Prostate gland (tissue), 2 donors: ENCODE data around the gene CPNE1. TPM values are rescaled to one million over a fixed set of nuclear protein-coding genes. Genes with fewer than 3 reads are reported as not detected.

Experiments used
- DNase-seq: peaks from one replicate; pipeline ENCODE4 v3.0.0-alpha.2; 2019; ENCODE audit warnings: low spot score
- H3K27ac ChIP-seq, 2 donors: fragments of 200-600 bp; sonication (generic); 2 replicates each; pipeline ENCODE4 v1.5.1; 2017 to 2019
- H3K27me3 ChIP-seq: fragments of 200-600 bp; sonication (generic); replicated peaks from 2 replicates; pipeline ENCODE4 v1.5.1; 2019; ENCODE audit not compliant: insufficient read depth
- H3K36me3 ChIP-seq, 2 donors: fragments of 200-600 bp; sonication (generic); 1 replicate in 1 of 2; 2 replicates in 1 of 2; pipeline versions ENCODE4 v1.5.1 to v1.8.1; 2017 to 2019
- H3K4me1 ChIP-seq: fragments of 200-600 bp; sonication (generic); replicated peaks from 2 replicates; pipeline ENCODE4 v1.5.1; 2019
- H3K4me3 ChIP-seq, 2 donors: fragments of 200-600 bp; sonication (generic); 2 replicates each; pipeline ENCODE4 v1.5.1; 2017 to 2019
- H3K9me3 ChIP-seq: fragments of 200-600 bp; sonication (generic); 2 replicates; pipeline ENCODE4 v1.5.1; 2017
- POLR2A ChIP-seq: fragments of 450-650 bp; IDR thresholded peaks from one replicate; pipeline ENCODE4 v1.6.1; 2016; ENCODE audit warnings: antibody characterized with exemption, mild to moderate bottlenecking
- POLR2AphosphoS5 ChIP-seq: sonication (generic); formaldehyde crosslinking; IDR thresholded peaks from one replicate; pipeline ENCODE4 v1.6.1; 2017; ENCODE audit warnings: antibody characterized with exemption
- WGBS: methylation state at CpG from one replicate; pipeline ENCODE4 v1.1.5; 2018; 5-methylcytosine and 5-hydroxymethylcytosine counted together
- intact Hi-C: fragments of 100-400 bp; cut with DNase I; formaldehyde crosslinking; loops from one replicate; pipeline ENCODE4 v1.14.2; 2022
- total RNA-seq, 2 donors: library from RNA; depleted of rRNA; stranded (reverse); fragments of >200 nt; gene quantifications; one replicate each; pipeline ENCODE4 v1.1.0, GENCODE V29; 2016
- TF ChIP-seq, protein P1 (sequence below), 4 experiments: fragments of 200-600 bp in 2 of 4; fragments of 450-650 bp in 2 of 4; sonication (generic) in 2 of 4; IDR thresholded peaks; 1 replicate in 3 of 4; 2 replicates in 1 of 4; pipeline ENCODE4 v1.5.1; 2016 to 2019; ENCODE audit warnings: antibody characterized with exemption in 4 of 4, mild to moderate bottlenecking in 2 of 4, moderate library complexity in 2 of 4

The CPNE1 gene
- total RNA-seq, 2 donors from 2014 or later: 90.1 to 91.4 TPM

DNA sequence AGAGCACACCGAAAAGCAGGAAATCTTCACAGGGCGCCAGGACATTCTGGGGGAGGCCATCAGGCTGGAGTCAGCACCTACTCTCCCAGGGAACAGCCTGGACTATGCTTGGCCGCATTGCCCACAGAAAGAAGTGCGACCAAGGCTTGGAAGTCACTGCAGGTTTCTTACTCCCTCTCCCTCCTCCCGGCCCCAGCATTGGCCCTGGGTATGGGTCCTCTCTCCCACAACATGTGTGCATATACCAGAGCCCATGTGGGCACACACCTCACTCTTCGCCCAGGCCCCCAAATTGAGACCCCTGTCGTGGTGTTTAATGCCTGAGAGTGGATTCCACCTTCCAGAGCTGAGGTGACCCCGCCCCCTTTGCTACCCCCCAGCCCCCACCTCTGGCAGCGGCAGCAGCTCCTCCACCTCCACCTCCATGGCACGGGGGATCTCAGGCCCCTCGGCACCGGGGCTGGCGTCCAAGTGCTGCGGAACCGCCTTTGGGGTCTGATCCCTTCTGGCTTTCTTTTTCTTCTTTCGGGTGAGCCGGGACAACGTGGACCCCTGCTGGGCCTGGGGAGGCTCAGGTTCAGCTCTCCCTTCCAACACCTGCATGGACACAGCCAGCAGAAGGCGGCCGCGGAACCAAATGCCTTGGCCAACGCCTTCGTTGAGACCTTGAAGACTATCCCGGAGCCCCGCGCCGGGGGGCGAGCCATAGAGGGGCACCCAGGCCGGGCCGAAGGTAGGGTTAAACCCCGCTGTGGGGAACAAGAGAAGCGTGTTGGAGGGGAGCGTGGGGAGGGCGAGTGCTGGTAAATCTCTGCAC is 64.3 kb downstream of the CPNE1 start:
- no peaks in the 10 kb centered on the region for H3K36me3 ChIP-seq
- no peak overlapping the region for H3K27ac ChIP-seq
- peak overlapping the region; percentile 27 to 42 for H3K4me3 ChIP-seq
- DNase-seq: no peak
- TF ChIP-seq, protein P1, sequence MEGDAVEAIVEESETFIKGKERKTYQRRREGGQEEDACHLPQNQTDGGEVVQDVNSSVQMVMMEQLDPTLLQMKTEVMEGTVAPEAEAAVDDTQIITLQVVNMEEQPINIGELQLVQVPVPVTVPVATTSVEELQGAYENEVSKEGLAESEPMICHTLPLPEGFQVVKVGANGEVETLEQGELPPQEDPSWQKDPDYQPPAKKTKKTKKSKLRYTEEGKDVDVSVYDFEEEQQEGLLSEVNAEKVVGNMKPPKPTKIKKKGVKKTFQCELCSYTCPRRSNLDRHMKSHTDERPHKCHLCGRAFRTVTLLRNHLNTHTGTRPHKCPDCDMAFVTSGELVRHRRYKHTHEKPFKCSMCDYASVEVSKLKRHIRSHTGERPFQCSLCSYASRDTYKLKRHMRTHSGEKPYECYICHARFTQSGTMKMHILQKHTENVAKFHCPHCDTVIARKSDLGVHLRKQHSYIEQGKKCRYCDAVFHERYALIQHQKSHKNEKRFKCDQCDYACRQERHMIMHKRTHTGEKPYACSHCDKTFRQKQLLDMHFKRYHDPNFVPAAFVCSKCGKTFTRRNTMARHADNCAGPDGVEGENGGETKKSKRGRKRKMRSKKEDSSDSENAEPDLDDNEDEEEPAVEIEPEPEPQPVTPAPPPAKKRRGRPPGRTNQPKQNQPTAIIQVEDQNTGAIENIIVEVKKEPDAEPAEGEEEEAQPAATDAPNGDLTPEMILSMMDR (IDR thresholded peaks at IDR 0.05): no peak
- TF ChIP-seq POLR2AphosphoS5: no peak
- TF ChIP-seq POLR2A: no peak
- H3K4me1 ChIP-seq: no peaks in the 10 kb centered on the region
- H3K27me3 ChIP-seq: no peaks in the 10 kb centered on the region
- no peaks in the 10 kb centered on the region for H3K9me3 ChIP-seq
- intact Hi-C loops: loop anchor here (5.0 kb wide), 2 partner anchors 97 to 287 kb away; partner anchors contain the start of genes NFS1 and ROMO1
- 26% methylated on average over 34 of the region's 34 CpGs for WGBS

DNA sequence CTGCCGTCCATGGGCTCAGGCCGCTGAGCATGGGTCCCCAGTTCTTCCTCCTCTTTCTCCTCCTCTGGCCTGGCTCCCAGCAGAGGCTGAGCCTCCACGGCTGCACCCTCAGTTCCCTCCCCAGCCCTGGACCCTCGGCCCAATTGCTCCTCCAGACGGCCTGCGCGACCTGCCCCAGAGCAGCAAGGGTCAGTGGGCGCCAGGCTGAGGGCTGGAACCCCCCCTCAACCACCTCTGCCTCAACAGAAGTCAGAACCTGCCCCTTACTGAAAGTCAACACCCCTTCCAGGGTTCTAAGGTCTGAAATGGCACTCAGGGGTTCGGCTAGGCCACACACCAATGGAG is 65.0 kb downstream of the CPNE1 start:
- Histone ChIP-seq H3K9me3 (no peaks in the 10 kb centered on the region), H3K27me3 (no peaks in the 10 kb centered on the region), H3K27ac (no peak overlapping the region), H3K4me3 (no peak overlapping the region), H3K36me3 (no peaks in the 10 kb centered on the region), H3K4me1 (no peaks in the 10 kb centered on the region)
- no peak for DNase-seq
- intact Hi-C loops: loop anchor here (5.0 kb wide), 2 partner anchors 98 to 288 kb away; partner anchors contain the start of genes NFS1 and ROMO1
- TF ChIP-seq POLR2AphosphoS5 (no peak), POLR2A (no peak)
- TF ChIP-seq, protein P1 (IDR thresholded peaks at IDR 0.05): no peak
- WGBS: 99% methylated on average over 9 of the region's 9 CpGs

DNA sequence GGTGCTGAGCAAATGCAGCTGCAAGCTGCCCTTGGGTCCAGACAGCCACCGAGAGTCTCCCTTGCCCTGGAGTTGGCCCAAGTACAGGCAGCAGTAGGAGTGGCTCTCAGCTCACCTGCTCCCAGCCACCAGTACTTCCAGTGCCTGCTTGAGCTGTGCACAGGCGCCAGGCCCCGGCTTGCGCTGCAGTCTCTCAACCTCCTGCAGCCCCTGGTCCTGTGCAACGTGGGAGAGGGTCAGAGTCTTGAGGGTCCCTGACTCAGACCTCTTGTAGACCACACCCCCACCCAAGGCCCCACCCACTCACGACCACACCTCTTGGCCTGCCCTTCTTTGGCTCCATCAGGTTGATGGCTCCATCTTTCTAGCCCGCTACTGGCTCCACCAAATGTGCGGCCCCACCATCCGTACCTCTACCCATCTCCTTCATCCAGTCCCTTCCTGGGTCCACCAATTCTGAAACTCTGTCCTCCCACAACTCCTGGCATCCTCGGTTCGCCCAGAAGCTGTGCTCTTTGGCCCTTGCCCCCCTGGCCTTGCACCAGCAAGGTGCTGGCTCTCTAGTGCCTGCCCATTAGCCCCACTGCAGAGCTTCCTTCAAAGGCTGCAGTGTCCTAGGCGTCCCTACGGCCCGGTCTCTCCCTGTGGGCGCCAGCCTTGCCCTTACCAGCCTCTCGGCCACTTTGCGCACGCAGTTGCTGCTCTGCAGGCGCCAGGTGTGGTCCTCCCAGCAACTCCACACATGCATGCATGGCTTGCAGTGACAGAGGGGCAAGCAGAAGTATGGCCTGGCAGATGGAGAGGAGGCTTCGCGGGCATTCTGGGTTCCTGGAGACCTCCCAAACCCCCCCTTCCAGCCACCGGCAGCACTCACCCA is 65.6 kb downstream of the CPNE1 start:
- Histone ChIP-seq H3K4me1 (no peaks in the 10 kb centered on the region), H3K27me3 (no peaks in the 10 kb centered on the region), H3K4me3 (no peak overlapping the region), H3K36me3 (no peaks in the 10 kb centered on the region), H3K27ac (no peak overlapping the region), H3K9me3 (no peaks in the 10 kb centered on the region)
- intact Hi-C loops: no loop called here
- DNase-seq: no peak
- WGBS: 79% methylated on average over 22 of the region's 22 CpGs
- TF ChIP-seq, protein P1 (IDR thresholded peaks at IDR 0.05): no peak
- TF ChIP-seq POLR2A (no peak), POLR2AphosphoS5 (no peak)

DNA sequence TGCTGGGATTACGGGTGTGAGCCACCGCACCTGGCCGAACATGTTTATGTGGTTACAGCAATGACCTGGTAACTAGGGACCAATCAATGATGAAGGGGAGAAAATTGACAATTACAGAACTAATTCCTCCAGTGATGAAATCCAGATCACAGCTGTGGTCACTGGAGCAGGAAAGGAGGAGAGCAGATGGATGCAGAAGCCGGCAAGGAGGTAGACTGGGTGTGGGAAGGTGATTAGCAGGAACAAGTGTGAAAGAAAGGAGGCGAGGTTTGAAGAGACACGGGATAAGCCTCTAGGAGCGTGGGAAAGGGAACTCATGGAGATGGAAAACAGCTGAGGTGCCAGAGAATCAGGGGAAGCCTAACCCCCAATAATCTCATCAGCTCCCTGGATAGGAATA is 66.2 kb downstream of the CPNE1 start:
- WGBS: 73% methylated on average over 7 of the region's 7 CpGs
- H3K4me3 ChIP-seq: no peak overlapping the region
- no peak overlapping the region for H3K27ac ChIP-seq
- no peaks in the 10 kb centered on the region for H3K36me3 ChIP-seq
- no peaks in the 10 kb centered on the region for H3K9me3 ChIP-seq
- DNase-seq: no peak
- TF ChIP-seq POLR2A: no peak
- TF ChIP-seq, protein P1 (IDR thresholded peaks at IDR 0.05): no peak
- no peak for TF ChIP-seq POLR2AphosphoS5
- no peaks in the 10 kb centered on the region for H3K4me1 ChIP-seq
- H3K27me3 ChIP-seq: no peaks in the 10 kb centered on the region
- intact Hi-C loops: no loop called here
